ENCODE measurements around the gene RETN.

The RETN gene

DNA sequence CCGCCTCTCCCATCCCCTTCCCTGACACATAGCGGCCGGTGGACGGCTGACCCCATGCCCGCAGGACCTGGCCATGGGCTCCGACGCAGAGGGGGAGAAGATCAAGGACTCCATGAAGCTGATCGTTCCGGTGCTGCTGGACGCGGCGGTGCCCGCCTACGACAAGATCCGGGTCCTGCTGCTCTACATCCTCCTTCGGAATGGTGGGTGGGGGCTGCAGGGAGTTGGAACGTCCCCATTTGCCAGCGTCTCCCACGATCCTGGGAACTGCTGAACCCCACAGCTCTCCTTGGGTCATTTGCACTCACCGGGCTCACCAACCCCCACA is 24.3 kb upstream of the RETN start:
- in situ Hi-C loops (cut with MboI; ENCODE audit: low pct_unique_long_range_greater_than_20kb, low sequenced_read_pairs, unreplicated experiment): no loop called here
- DNase-seq (ENCODE audit: low spot score): no peak
- TF ChIP-seq, protein P1, sequence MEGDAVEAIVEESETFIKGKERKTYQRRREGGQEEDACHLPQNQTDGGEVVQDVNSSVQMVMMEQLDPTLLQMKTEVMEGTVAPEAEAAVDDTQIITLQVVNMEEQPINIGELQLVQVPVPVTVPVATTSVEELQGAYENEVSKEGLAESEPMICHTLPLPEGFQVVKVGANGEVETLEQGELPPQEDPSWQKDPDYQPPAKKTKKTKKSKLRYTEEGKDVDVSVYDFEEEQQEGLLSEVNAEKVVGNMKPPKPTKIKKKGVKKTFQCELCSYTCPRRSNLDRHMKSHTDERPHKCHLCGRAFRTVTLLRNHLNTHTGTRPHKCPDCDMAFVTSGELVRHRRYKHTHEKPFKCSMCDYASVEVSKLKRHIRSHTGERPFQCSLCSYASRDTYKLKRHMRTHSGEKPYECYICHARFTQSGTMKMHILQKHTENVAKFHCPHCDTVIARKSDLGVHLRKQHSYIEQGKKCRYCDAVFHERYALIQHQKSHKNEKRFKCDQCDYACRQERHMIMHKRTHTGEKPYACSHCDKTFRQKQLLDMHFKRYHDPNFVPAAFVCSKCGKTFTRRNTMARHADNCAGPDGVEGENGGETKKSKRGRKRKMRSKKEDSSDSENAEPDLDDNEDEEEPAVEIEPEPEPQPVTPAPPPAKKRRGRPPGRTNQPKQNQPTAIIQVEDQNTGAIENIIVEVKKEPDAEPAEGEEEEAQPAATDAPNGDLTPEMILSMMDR (IDR thresholded peaks at IDR 0.05; ENCODE audit: extremely low read depth, insufficient read depth, missing control alignments): no peak

DNA sequence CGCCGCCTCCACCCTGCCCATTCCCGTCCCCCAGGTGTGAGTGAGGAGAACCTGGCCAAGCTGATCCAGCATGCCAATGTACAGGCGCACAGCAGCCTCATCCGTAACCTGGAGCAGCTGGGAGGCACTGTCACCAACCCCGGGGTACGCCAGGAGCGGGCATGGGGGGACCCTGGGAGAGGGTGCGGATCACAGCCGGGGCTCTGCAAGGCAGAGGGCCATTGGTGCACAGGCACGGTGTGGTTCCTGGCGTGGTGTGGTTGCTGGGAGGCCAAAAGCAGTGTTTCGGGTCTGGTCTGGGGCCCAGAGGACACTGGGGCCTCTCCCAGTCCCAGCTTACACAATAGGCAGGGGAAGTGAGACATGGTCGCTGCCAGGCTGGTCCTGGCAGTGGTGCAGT is 23.7 kb upstream of the RETN start:
- DNase-seq (ENCODE audit: low spot score): no peak
- in situ Hi-C loops (cut with MboI; ENCODE audit: low pct_unique_long_range_greater_than_20kb, low sequenced_read_pairs, unreplicated experiment): no loop called here

DNA sequence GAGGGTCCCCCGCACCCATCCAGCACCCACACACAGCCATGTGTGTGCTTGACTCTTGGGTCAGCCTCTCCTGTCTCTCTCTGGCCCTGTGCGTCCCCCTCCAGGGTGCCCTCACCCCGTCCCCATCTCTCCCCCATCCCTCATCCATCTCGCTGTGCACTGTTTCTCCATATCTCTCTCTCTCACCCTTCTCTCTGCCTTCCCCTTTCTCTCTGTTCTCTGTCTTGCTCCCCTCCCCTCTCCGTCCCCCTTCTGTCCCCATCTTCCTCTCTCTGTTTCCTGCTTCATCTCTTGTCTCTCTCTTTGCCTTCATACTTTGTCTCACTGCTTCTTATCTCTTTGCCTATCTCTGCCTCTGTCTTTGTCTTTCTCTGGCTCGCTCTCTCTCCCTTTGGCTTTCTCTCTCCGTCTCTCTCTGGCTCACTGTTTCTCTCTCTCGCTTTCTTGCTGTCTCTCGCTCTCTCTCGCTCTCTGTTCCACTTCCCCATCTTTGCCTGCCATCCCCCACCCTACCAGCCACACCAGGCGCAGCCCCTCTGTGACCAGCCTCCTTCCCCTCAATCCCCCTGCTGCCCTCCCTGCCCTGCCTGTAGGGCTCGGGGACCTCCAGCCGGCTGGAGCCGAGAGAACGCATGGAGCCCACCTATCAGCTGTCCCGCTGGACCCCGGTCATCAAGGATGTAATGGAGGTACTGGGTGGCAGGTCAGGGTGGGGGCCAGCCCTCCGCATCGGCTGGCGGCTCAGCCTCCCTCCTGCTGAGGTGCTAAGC is 23.0 kb upstream of the RETN start:
- in situ Hi-C loops (cut with MboI; ENCODE audit: low pct_unique_long_range_greater_than_20kb, low sequenced_read_pairs, unreplicated experiment): no loop called here
- TF ChIP-seq, protein P1 (IDR thresholded peaks at IDR 0.05; ENCODE audit: extremely low read depth, insufficient read depth, missing control alignments): no peak
- no peak for DNase-seq (ENCODE audit: low spot score)

More for the DNA sequence above, 23.7 kb upstream of the RETN start:
- TF ChIP-seq, protein P1 (IDR thresholded peaks at IDR 0.05; ENCODE audit: extremely low read depth, insufficient read depth, missing control alignments): no peak

DNA sequence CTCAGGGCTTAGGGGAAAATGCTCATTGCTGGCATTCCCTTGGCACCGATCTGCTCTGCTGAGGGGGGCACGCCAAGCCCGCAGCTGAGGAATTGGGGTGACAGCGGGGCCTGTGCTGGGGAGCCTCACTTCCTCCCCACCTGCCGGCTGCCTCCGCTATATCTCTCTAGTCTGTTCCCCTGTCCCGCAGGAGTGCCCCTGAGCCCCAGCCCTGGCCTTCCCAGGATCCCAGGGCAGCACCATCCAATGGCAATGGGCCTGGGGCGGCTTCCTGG is 22.5 kb upstream of the RETN start:
- no peak for DNase-seq (ENCODE audit: low spot score)
- TF ChIP-seq, protein P1 (IDR thresholded peaks at IDR 0.05; ENCODE audit: extremely low read depth, insufficient read depth, missing control alignments): no peak
- in situ Hi-C loops (cut with MboI; ENCODE audit: low pct_unique_long_range_greater_than_20kb, low sequenced_read_pairs, unreplicated experiment): no loop called here

DNA sequence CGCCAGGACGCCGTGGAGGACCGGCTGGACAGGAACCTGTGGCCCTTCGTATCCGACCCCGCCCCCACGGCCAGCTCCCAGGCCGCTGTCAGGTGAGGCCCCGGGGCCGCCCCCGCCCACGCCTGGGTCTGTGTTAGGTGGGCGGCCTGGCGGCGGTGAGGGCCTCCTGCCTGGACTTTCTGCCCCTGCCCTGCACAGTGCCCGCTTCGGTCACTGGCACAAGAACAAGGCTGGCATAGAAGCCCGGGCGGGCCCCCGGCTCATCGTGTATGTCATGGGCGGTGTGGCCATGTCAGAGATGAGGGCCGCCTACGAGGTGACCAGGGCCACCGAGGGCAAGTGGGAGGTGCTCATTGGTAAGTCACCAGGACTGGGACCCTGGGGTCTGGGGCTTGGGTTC is 21.7 kb upstream of the RETN start:
- DNase-seq (ENCODE audit: low spot score): no peak
- TF ChIP-seq, protein P1 (IDR thresholded peaks at IDR 0.05; ENCODE audit: extremely low read depth, insufficient read depth, missing control alignments): no peak
- in situ Hi-C loops (cut with MboI; ENCODE audit: low pct_unique_long_range_greater_than_20kb, low sequenced_read_pairs, unreplicated experiment): no loop called here

DNA sequence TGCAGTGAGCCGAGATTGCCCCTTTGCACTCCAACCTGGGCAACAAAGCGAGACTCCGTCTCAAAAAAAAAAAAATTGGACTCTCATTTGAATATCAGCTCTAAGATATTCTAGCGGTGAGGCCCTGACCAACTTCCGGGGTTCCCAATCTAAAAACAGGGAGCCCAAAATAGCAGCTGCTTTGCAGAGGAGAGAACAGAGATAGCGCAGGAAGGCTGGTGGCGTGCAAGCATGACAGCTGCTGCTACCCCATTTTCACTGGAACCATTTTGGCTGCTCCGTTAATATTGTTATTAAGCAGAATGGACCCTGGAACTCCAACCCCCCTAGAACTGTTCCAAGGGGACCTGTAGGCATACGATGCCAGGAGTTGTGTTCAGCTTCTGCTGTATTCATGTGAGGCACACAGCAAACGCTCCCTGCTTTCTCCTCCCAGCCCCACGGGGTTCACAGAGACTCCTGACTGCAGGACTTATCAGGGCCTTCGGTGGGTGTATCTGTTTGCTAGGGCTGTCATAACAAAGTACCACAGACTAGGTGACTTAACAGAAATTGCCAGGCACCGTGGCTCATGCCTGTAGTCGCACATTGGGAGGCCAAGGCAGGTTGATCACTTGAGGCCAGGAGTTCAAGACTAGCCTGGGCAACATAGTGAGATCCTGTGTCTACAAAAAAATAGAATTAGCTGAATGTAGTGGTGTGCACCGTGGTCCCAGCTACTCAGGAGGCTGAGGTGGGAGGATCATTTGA is 20.4 kb upstream of the RETN start:
- DNase-seq (ENCODE audit: low spot score): no peak
- TF ChIP-seq, protein P1 (IDR thresholded peaks at IDR 0.05; ENCODE audit: extremely low read depth, insufficient read depth, missing control alignments): no peak
- in situ Hi-C loops (cut with MboI; ENCODE audit: low pct_unique_long_range_greater_than_20kb, low sequenced_read_pairs, unreplicated experiment): no loop called here

All from GM13977 (cell line).